K562 (cell line): Measurements from ENCODE around the gene TESK2. TPM values are rescaled to one million over a fixed set of nuclear protein-coding genes. Genes with fewer than 3 reads are reported as not detected.

ENCODE experiments used
- ARHGAP35 ChIP-seq: fragments of 450-650 bp; IDR thresholded peaks from 2 replicates; pipeline ENCODE4 v1.6.1; 2018; ENCODE audit not compliant: partially characterized antibody
- ATF4 ChIP-seq: fragments of 450-650 bp; formaldehyde crosslinking; IDR thresholded peaks from 2 replicates; pipeline ENCODE4 v1.4.0; 2022; ENCODE audit warnings: mild to moderate bottlenecking, moderate library complexity
- CBFB ChIP-seq: sonication (generic); formaldehyde crosslinking; IDR thresholded peaks from 2 replicates; pipeline ENCODE4 v1.4.0; 2020; ENCODE audit warnings: mild to moderate bottlenecking, missing genetic modification reagents
- CCNT2 ChIP-seq: IDR thresholded peaks from 2 replicates; pipeline ENCODE4 v1.6.1; 2011; ENCODE audit warnings: borderline replicate concordance, low read depth, mild to moderate bottlenecking, moderate library complexity, mixed read lengths, low read length; ENCODE audit not compliant: insufficient read length; ENCODE audit errors: extremely low read depth
- GTF2F1 ChIP-seq: IDR thresholded peaks from 2 replicates; pipeline ENCODE4 v1.6.1; 2011; ENCODE audit warnings: low read depth, low read length, improper control_type of control experiment
- HCFC1 ChIP-seq: IDR thresholded peaks from 2 replicates; pipeline ENCODE4 v1.6.1; 2012; ENCODE audit warnings: low read depth, low read length, improper control_type of control experiment
- KDM4B ChIP-seq, 2 experiments: fragments of 450-650 bp in 1 of 2; sonication (generic) in 1 of 2; IDR thresholded peaks; 2 replicates each; pipeline ENCODE4 v1.6.1; 2016 to 2017; ENCODE audit warnings: borderline replicate concordance in 2 of 2, antibody characterized with exemption in 1 of 2, low read depth in 1 of 2, mild to moderate bottlenecking in 1 of 2
- MAFG ChIP-seq: fragments of 450-650 bp; conservative IDR thresholded peaks from 2 replicates; pipeline ENCODE4 v1.6.1; 2016; ENCODE audit warnings: missing genetic modification characterization, missing compliant biosample characterization
- PCBP1 ChIP-seq: fragments of 200-400 bp; formaldehyde crosslinking; IDR thresholded peaks from 2 replicates; pipeline ENCODE4 v1.6.1; 2018; ENCODE audit warnings: mild to moderate bottlenecking, low read depth, low read length; ENCODE audit not compliant: poor library complexity, severe bottlenecking
- POLR2AphosphoS2 ChIP-seq: IDR thresholded peaks from 2 replicates; pipeline ENCODE4 v1.6.1; 2012; ENCODE audit warnings: low read length, improper control_type of control experiment
- RAD51 ChIP-seq: fragments of 450-650 bp; IDR thresholded peaks from 2 replicates; pipeline ENCODE4 v1.7.1; 2016; ENCODE audit warnings: low read depth, mild to moderate bottlenecking, borderline replicate concordance
- SMAD4 ChIP-seq: fragments of 250-450 bp; sonication (Bioruptor Pico); conservative IDR thresholded peaks from 2 replicates; pipeline ENCODE4 v1.8.0; 2021; ENCODE audit warnings: inconsistent platforms, mild to moderate bottlenecking, moderate library complexity
- SRF ChIP-seq, 2 experiments: fragments of 250-450, 450-650 bp in 1 of 2; sonication (Bioruptor Pico) in 1 of 2; sonication (generic) in 1 of 2; formaldehyde crosslinking; IDR thresholded peaks; 2 replicates each; pipeline versions ENCODE4 v1.5.0 to v1.5.1; 2020 to 2022; ENCODE audit warnings: mild to moderate bottlenecking in 1 of 2, missing genetic modification reagents in 1 of 2
- ZBTB7A ChIP-seq: IDR thresholded peaks from 2 replicates; pipeline ENCODE4 v1.6.1; 2011; ENCODE audit warnings: low read depth, mild to moderate bottlenecking, low read length, moderate library complexity, borderline replicate concordance; ENCODE audit not compliant: control insufficient read depth
- ZFP36 ChIP-seq: fragments of 150-350 bp; IDR thresholded peaks from 2 replicates; pipeline ENCODE4 v1.6.1; 2018; ENCODE audit warnings: low read length, low read depth; ENCODE audit not compliant: partially characterized antibody
- ZNF57 ChIP-seq: fragments of 450-650 bp; formaldehyde crosslinking; IDR thresholded peaks from 2 replicates; pipeline ENCODE4 v1.4.0; 2020; ENCODE audit warnings: mild to moderate bottlenecking, moderate library complexity
- ZNF77 ChIP-seq: fragments of 250-450 bp; sonication (Bioruptor Pico); IDR thresholded peaks from 2 replicates; pipeline ENCODE4 v1.5.0; 2020
- polyA plus RNA-seq, 8 experiments: library from polyadenylated mRNA; depleted of rRNA in 4 of 8; stranded (reverse) in 5 of 8; unstranded in 3 of 8; fragments of >200 nt; fragmentation: Nextera tagmentation in 2 of 8; fragmentation: Illumina TruSeq in 1 of 8; extraction: Ambion mirVana in 2 of 8; extraction: Trizol in 1 of 8; gene quantifications; 2 replicates each; pipeline versions ENCODE4 v1.2.1 to v1.2.3, GENCODE V29; 2011 to 2014; ENCODE audit warnings: inconsistent platforms in 1 of 8, missing spikeins in 1 of 8
- total RNA-seq, 7 experiments: library from RNA; depleted of rRNA in 6 of 7; stranded (reverse); fragments of >200 nt in 6 of 7; fragmentation: Illumina TruSeq in 2 of 7; extraction: Trizol in 2 of 7; gene quantifications; 2 replicates each; pipeline versions ENCODE4 v1.2.1 to v1.2.3, GENCODE V29; 2011 to 2021; ENCODE audit warnings: low replicate concordance in 1 of 7
- TF ChIP-seq, protein P1 (sequence below): fragments of 450-650 bp; formaldehyde crosslinking; IDR thresholded peaks from 2 replicates; pipeline ENCODE4 v1.4.0; 2020; ENCODE audit warnings: mild to moderate bottlenecking, moderate library complexity
- TF ChIP-seq, protein P2 (sequence below), 3 experiments: IDR thresholded peaks in 2 of 3; conservative IDR thresholded peaks in 1 of 3; 2 replicates each; pipeline ENCODE4 v1.5.1; 2011 to 2012; ENCODE audit warnings: low read length in 3 of 3, mild to moderate bottlenecking in 3 of 3, control low read depth in 2 of 3, improper control_type of control experiment in 1 of 3, inconsistent platforms in 1 of 3, low read depth in 1 of 3, mixed read lengths in 1 of 3, moderate library complexity in 1 of 3; ENCODE audit not compliant: insufficient read depth in 2 of 3
- TF ChIP-seq, protein P3 (sequence below): fragments of 250-450 bp; sonication (Bioruptor Pico); IDR thresholded peaks from 2 replicates; pipeline ENCODE4 v1.6.1; 2021; ENCODE audit warnings: mild to moderate bottlenecking
- TF ChIP-seq, protein P4 (sequence below): fragments of 250-450 bp; sonication (Bioruptor Pico); IDR thresholded peaks from 2 replicates; pipeline ENCODE4 v1.8.0; 2021; ENCODE audit warnings: borderline replicate concordance, mild to moderate bottlenecking, moderate library complexity; ENCODE audit not compliant: poor library complexity, severe bottlenecking

Gene TESK2
- total and polyA plus RNA-seq, 9 of the 15 experiments (the other 6 are each of a cell fraction or from before 2014, with no cell fraction given): 1.6 to 5.3 (median 3.7) TPM

- peak; percentile 96 for TF ChIP-seq ZBTB7A
- TF ChIP-seq RAD51: no peak
- TF ChIP-seq, protein P1, sequence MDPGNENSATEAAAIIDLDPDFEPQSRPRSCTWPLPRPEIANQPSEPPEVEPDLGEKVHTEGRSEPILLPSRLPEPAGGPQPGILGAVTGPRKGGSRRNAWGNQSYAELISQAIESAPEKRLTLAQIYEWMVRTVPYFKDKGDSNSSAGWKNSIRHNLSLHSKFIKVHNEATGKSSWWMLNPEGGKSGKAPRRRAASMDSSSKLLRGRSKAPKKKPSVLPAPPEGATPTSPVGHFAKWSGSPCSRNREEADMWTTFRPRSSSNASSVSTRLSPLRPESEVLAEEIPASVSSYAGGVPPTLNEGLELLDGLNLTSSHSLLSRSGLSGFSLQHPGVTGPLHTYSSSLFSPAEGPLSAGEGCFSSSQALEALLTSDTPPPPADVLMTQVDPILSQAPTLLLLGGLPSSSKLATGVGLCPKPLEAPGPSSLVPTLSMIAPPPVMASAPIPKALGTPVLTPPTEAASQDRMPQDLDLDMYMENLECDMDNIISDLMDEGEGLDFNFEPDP (CRISPR knock-in tag): no peak
- TF ChIP-seq SRF (CRISPR knock-in tag; IDR thresholded peaks at IDR 0.05): peak in 1 of 2 experiments; percentile 43; a peak in 1 of 4 replicates
- TF ChIP-seq, protein P2, sequence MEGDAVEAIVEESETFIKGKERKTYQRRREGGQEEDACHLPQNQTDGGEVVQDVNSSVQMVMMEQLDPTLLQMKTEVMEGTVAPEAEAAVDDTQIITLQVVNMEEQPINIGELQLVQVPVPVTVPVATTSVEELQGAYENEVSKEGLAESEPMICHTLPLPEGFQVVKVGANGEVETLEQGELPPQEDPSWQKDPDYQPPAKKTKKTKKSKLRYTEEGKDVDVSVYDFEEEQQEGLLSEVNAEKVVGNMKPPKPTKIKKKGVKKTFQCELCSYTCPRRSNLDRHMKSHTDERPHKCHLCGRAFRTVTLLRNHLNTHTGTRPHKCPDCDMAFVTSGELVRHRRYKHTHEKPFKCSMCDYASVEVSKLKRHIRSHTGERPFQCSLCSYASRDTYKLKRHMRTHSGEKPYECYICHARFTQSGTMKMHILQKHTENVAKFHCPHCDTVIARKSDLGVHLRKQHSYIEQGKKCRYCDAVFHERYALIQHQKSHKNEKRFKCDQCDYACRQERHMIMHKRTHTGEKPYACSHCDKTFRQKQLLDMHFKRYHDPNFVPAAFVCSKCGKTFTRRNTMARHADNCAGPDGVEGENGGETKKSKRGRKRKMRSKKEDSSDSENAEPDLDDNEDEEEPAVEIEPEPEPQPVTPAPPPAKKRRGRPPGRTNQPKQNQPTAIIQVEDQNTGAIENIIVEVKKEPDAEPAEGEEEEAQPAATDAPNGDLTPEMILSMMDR (IDR thresholded peaks at IDR 0.05 in 2 of 3, conservative IDR thresholded peaks at IDR 0.05 in 1 of 3; ENCODE audit: insufficient read depth in 2 of 3, low read depth in 1 of 3, low read length in 3 of 3): peak in 2 of 3 experiments; percentile 38 to 39; a peak in 4 of 6 replicates
- peak; percentile 99 for TF ChIP-seq POLR2AphosphoS2
- TF ChIP-seq HCFC1: peak; percentile 60; the same call in 1 of the 2 replicates
- TF ChIP-seq, protein P3, sequence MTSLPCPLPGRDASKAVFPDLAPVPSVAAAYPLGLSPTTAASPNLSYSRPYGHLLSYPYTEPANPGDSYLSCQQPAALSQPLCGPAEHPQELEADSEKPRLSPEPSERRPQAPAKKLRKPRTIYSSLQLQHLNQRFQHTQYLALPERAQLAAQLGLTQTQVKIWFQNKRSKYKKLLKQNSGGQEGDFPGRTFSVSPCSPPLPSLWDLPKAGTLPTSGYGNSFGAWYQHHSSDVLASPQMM (CRISPR knock-in tag): no peak
- TF ChIP-seq ZNF77 (CRISPR knock-in tag): peak; percentile 84; the same call in 1 of the 2 replicates
- peak; percentile 96 for TF ChIP-seq PCBP1
- peak; percentile 100 for TF ChIP-seq ARHGAP35
- TF ChIP-seq SMAD4 (CRISPR knock-in tag): peak; percentile 85
- TF ChIP-seq GTF2F1: peak; percentile 99
- TF ChIP-seq ZFP36: peak; percentile 43
- peak; percentile 96 for TF ChIP-seq CCNT2
- TF ChIP-seq ZNF57 (CRISPR knock-in tag): no peak
- TF ChIP-seq CBFB (CRISPR knock-in tag): peak; percentile 97
- no peak; the same call in none of the 2 replicates for TF ChIP-seq ATF4 (CRISPR knock-in tag)
- TF ChIP-seq, protein P4, sequence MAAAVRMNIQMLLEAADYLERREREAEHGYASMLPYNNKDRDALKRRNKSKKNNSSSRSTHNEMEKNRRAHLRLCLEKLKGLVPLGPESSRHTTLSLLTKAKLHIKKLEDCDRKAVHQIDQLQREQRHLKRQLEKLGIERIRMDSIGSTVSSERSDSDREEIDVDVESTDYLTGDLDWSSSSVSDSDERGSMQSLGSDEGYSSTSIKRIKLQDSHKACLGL (CRISPR knock-in tag): peak; percentile 24
- peak in 1 of 2 experiments; percentile 94; a peak in 1 of 4 replicates for TF ChIP-seq KDM4B (IDR thresholded peaks at IDR 0.05; ENCODE audit: borderline replicate concordance in 2 of 2, low read depth in 1 of 2)
- TF ChIP-seq MAFG (tag): peak; percentile 98
Observed at GRCh38 chr1:45521413-45522323, 30.7 kb upstream of the TESK2 start, which contains the start of gene PRDX1 (continued).
